ENCODE data around the gene AOC1. TPM values are rescaled to one million over a fixed set of nuclear protein-coding genes. Genes with fewer than 3 reads are reported as not detected.

AOC1 gene
- total and polyA plus RNA-seq, 5 donors from 2014 or later = not detected

- Histone ChIP-seq H3K4me3 (ENCODE audit: low read depth, low read length) (no peak overlapping the region), H3K27ac (ENCODE audit: insufficient read depth, low read length, poor library complexity, severe bottlenecking) (no peak overlapping the region), H3K27me3 (ENCODE audit: control insufficient read depth, insufficient read depth, low read length) (peaks cover 12% of the 10 kb centered on the region), H3K9me3 (ENCODE audit: control insufficient read depth in 2 of 2, low read length in 2 of 2) (no peaks in the 10 kb centered on the region), H3K4me1 (ENCODE audit: control insufficient read depth, insufficient read depth, low read length, poor library complexity, severe bottlenecking) (no peaks in the 10 kb centered on the region), H3K36me3 (ENCODE audit: control insufficient read depth, insufficient read depth, low read length) (no peaks in the 10 kb centered on the region)
- Mint-ChIP-seq H3K4me3 (no peak overlapping the region), H3K27ac (no peak overlapping the region), H3K27me3 (peaks cover 32% of the 10 kb centered on the region), H3K9me3 (no peaks in the 10 kb centered on the region), H3K4me1 (peaks cover 0 to 1% (median 0%) of the 10 kb centered on the region in 4 donors), H3K36me3 (no peaks in the 10 kb centered on the region)
- ATAC-seq (ENCODE audit: low read depth in 2 of 2) (no peak), DNase-seq (no peak)
Measured at GRCh38 chr7:150855476-150856302, 3.4 kb downstream of the AOC1 start.

- H3K27me3 Mint-ChIP-seq = peaks cover 27% of the 10 kb centered on the region
- no peak for DNase-seq
- Histone ChIP-seq H3K27me3 (ENCODE audit: control insufficient read depth, insufficient read depth, low read length) (peaks cover 8% of the 10 kb centered on the region), H3K9me3 (ENCODE audit: control insufficient read depth in 2 of 2, low read length in 2 of 2) (no peaks in the 10 kb centered on the region), H3K4me1 (ENCODE audit: control insufficient read depth, insufficient read depth, low read length, poor library complexity, severe bottlenecking) (no peaks in the 10 kb centered on the region), H3K27ac (ENCODE audit: insufficient read depth, low read length, poor library complexity, severe bottlenecking) (no peak overlapping the region), H3K4me3 (ENCODE audit: low read depth, low read length) (no peak overlapping the region), H3K36me3 (ENCODE audit: control insufficient read depth, insufficient read depth, low read length) (no peaks in the 10 kb centered on the region)
- no peak overlapping the region for H3K4me3 Mint-ChIP-seq
- no peak overlapping the region for H3K27ac Mint-ChIP-seq
- ATAC-seq (ENCODE audit: low read depth in 2 of 2) = no peak
- H3K4me1 Mint-ChIP-seq = peaks cover 0 to 1% (median 0%) of the 10 kb centered on the region in 4 donors
- H3K9me3 Mint-ChIP-seq = no peaks in the 10 kb centered on the region
- no peaks in the 10 kb centered on the region for H3K36me3 Mint-ChIP-seq
Measured at GRCh38 chr7:150856303-150857275, 4.3 kb downstream of the AOC1 start.

GRCh38 chr7:150857276-150858055 lies 5.1 kb downstream of the AOC1 start:
- H3K36me3 ChIP-seq (ENCODE audit: control insufficient read depth, insufficient read depth, low read length) = no peaks in the 10 kb centered on the region
- peaks cover 0 to 1% (median 0%) of the 10 kb centered on the region in 4 donors for H3K4me1 Mint-ChIP-seq
- peaks cover 24% of the 10 kb centered on the region for H3K27me3 Mint-ChIP-seq
- DNase-seq = no peak
- no peaks in the 10 kb centered on the region for H3K36me3 Mint-ChIP-seq
- H3K27me3 ChIP-seq (ENCODE audit: control insufficient read depth, insufficient read depth, low read length) = peaks cover 5% of the 10 kb centered on the region
- no peak for ATAC-seq (ENCODE audit: low read depth in 2 of 2)
- no peaks in the 10 kb centered on the region for H3K9me3 Mint-ChIP-seq
- no peak overlapping the region for H3K27ac Mint-ChIP-seq
- no peaks in the 10 kb centered on the region for H3K4me1 ChIP-seq (ENCODE audit: control insufficient read depth, insufficient read depth, low read length, poor library complexity, severe bottlenecking)
- no peak overlapping the region for H3K27ac ChIP-seq (ENCODE audit: insufficient read depth, low read length, poor library complexity, severe bottlenecking)
- H3K4me3 ChIP-seq (ENCODE audit: low read depth, low read length) = no peak overlapping the region
- H3K9me3 ChIP-seq (ENCODE audit: control insufficient read depth in 2 of 2, low read length in 2 of 2) = no peaks in the 10 kb centered on the region
- no peak overlapping the region for H3K4me3 Mint-ChIP-seq

GRCh38 chr7:150858236-150859197 lies 6.2 kb downstream of the AOC1 start:
- Mint-ChIP-seq H3K9me3 (no peaks in the 10 kb centered on the region), H3K36me3 (no peaks in the 10 kb centered on the region), H3K4me1 (no peaks in the 10 kb centered on the region), H3K27ac (no peak overlapping the region), H3K27me3 (peaks cover 26% of the 10 kb centered on the region), H3K4me3 (no peak overlapping the region)
- no peaks in the 10 kb centered on the region for H3K9me3 ChIP-seq (ENCODE audit: control insufficient read depth in 2 of 2, low read length in 2 of 2)
- ATAC-seq (ENCODE audit: low read depth in 2 of 2) = no peak
- DNase-seq = no peak
- no peaks in the 10 kb centered on the region for H3K36me3 ChIP-seq (ENCODE audit: control insufficient read depth, insufficient read depth, low read length)
- no peaks in the 10 kb centered on the region for H3K27me3 ChIP-seq (ENCODE audit: control insufficient read depth, insufficient read depth, low read length)
- no peaks in the 10 kb centered on the region for H3K4me1 ChIP-seq (ENCODE audit: control insufficient read depth, insufficient read depth, low read length, poor library complexity, severe bottlenecking)
- H3K4me3 ChIP-seq (ENCODE audit: low read depth, low read length) = no peak overlapping the region
- no peak overlapping the region for H3K27ac ChIP-seq (ENCODE audit: insufficient read depth, low read length, poor library complexity, severe bottlenecking)

- Mint-ChIP-seq H3K4me3 (no peak overlapping the region), H3K27ac (no peak overlapping the region), H3K4me1 (no peaks in the 10 kb centered on the region), H3K27me3 (peaks cover 29% of the 10 kb centered on the region), H3K9me3 (no peaks in the 10 kb centered on the region), H3K36me3 (no peaks in the 10 kb centered on the region)
- H3K27ac ChIP-seq (ENCODE audit: insufficient read depth, low read length, poor library complexity, severe bottlenecking) = no peak overlapping the region
- no peak for ATAC-seq (ENCODE audit: low read depth in 2 of 2)
- H3K36me3 ChIP-seq (ENCODE audit: control insufficient read depth, insufficient read depth, low read length) = no peaks in the 10 kb centered on the region
- H3K4me3 ChIP-seq (ENCODE audit: low read depth, low read length) = no peak overlapping the region
- no peaks in the 10 kb centered on the region for H3K27me3 ChIP-seq (ENCODE audit: control insufficient read depth, insufficient read depth, low read length)
- H3K9me3 ChIP-seq (ENCODE audit: control insufficient read depth in 2 of 2, low read length in 2 of 2) = no peaks in the 10 kb centered on the region
- no peaks in the 10 kb centered on the region for H3K4me1 ChIP-seq (ENCODE audit: control insufficient read depth, insufficient read depth, low read length, poor library complexity, severe bottlenecking)
- DNase-seq = no peak
Measured at GRCh38 chr7:150860291-150860977, 8.1 kb downstream of the AOC1 start.

- H3K4me1 Mint-ChIP-seq = no peaks in the 10 kb centered on the region
- Histone ChIP-seq H3K27me3 (ENCODE audit: control insufficient read depth, insufficient read depth, low read length) (no peaks in the 10 kb centered on the region), H3K9me3 (ENCODE audit: control insufficient read depth in 2 of 2, low read length in 2 of 2) (no peaks in the 10 kb centered on the region), H3K27ac (ENCODE audit: insufficient read depth, low read length, poor library complexity, severe bottlenecking) (no peak overlapping the region), H3K4me3 (ENCODE audit: low read depth, low read length) (no peak overlapping the region), H3K36me3 (ENCODE audit: control insufficient read depth, insufficient read depth, low read length) (no peaks in the 10 kb centered on the region), H3K4me1 (ENCODE audit: control insufficient read depth, insufficient read depth, low read length, poor library complexity, severe bottlenecking) (no peaks in the 10 kb centered on the region)
- DNase-seq = no peak
- no peak overlapping the region for H3K27ac Mint-ChIP-seq
- H3K9me3 Mint-ChIP-seq = no peaks in the 10 kb centered on the region
- no peaks in the 10 kb centered on the region for H3K36me3 Mint-ChIP-seq
- peaks cover 31% of the 10 kb centered on the region for H3K27me3 Mint-ChIP-seq
- no peak for ATAC-seq (ENCODE audit: low read depth in 2 of 2)
- no peak overlapping the region for H3K4me3 Mint-ChIP-seq
Measured at GRCh38 chr7:150860978-150861295, 8.6 kb downstream of the AOC1 start.
